Caco-2 (cell line): ENCODE results near the gene CDHR5. TPM values are rescaled to one million over a fixed set of nuclear protein-coding genes. Genes with fewer than 3 reads are reported as not detected.
A peak's percentile ranks its signal among the peaks of the same experiment; 100 is the strongest.

ENCODE experiments used
- BruUV-seq: library from RNA; stranded (reverse); fragments of 400-500 nt; replicated peaks from 2 replicates; lab custom pipeline; 2021; lab: Mats Ljungman, UMichigan
- CTCF ChIA-PET: fragments of 300-600 bp; sonication (Branson Sonifier 250); formaldehyde crosslinking; loops from one replicate; lab custom pipeline; 2022; ENCODE audit warnings: antibody characterized with exemption; lab: Charles Lee
- POLR2A ChIA-PET: fragments of 300-600 bp; sonication (Branson Sonifier 250); formaldehyde crosslinking; loops from one replicate; lab custom pipeline; 2022; ENCODE audit warnings: antibody characterized with exemption; lab: Charles Lee
- DNase-seq, 2 experiments: peaks; one replicate each; pipeline versions ENCODE4 v3.0.0 to v3.0.0-alpha.2; 2020 to 2022
- H3K27me3 ChIP-seq: replicated peaks from 2 replicates; pipeline ENCODE4 v1.6.0; 2011; ENCODE audit warnings: low read length; ENCODE audit not compliant: control insufficient read depth, insufficient read depth
- H3K36me3 ChIP-seq: 2 replicates; pipeline ENCODE4 v1.5.1; 2011; ENCODE audit warnings: low read length; ENCODE audit not compliant: control insufficient read depth, insufficient read depth
- H3K4me1 ChIP-seq: fragments of 250-450 bp; sonication (Bioruptor Pico); 2 replicates; pipeline ENCODE4 v1.5.1; 2020; ENCODE audit warnings: mild to moderate bottlenecking
- H3K4me3 ChIP-seq: 2 replicates; pipeline ENCODE4 v1.5.1; 2011; ENCODE audit warnings: low read depth, mild to moderate bottlenecking, control low read depth, low read length
- H3K9me3 ChIP-seq: fragments of 250-450 bp; sonication (Bioruptor Pico); 2 replicates; pipeline ENCODE4 v1.5.1; 2020; ENCODE audit warnings: mild to moderate bottlenecking, moderate library complexity
- H3K27ac Mint-ChIP-seq: one replicate; pipeline ENCODE4 v1.8.0; 2022; ENCODE audit warnings: mixed read lengths; ENCODE audit not compliant: unreplicated experiment
- H3K27me3 Mint-ChIP-seq: one replicate; pipeline ENCODE4 v1.8.0; 2022; ENCODE audit warnings: mixed read lengths; ENCODE audit not compliant: insufficient read depth, unreplicated experiment
- H3K36me3 Mint-ChIP-seq: one replicate; pipeline ENCODE4 v1.8.0; 2022; ENCODE audit warnings: mild to moderate bottlenecking, mixed read lengths; ENCODE audit not compliant: insufficient read depth, unreplicated experiment
- H3K4me1 Mint-ChIP-seq: one replicate; pipeline ENCODE4 v1.8.0; 2022; ENCODE audit warnings: low read depth, mixed read lengths; ENCODE audit not compliant: unreplicated experiment
- H3K4me3 Mint-ChIP-seq: one replicate; pipeline ENCODE4 v1.8.0; 2022; ENCODE audit warnings: mild to moderate bottlenecking, moderate library complexity, mixed read lengths; ENCODE audit not compliant: unreplicated experiment
- H3K9me3 Mint-ChIP-seq: one replicate; pipeline ENCODE4 v1.8.0; 2022; ENCODE audit warnings: mixed read lengths; ENCODE audit not compliant: unreplicated experiment
- CTCF ChIP-seq, 2 experiments: fragments of 200-600 bp in 1 of 2; IDR thresholded peaks; 1 replicate in 1 of 2; 2 replicates in 1 of 2; pipeline versions ENCODE4 v1.5.1 to v1.8.0; 2011 to 2022; ENCODE audit warnings: antibody characterized with exemption in 1 of 2, control low read depth in 1 of 2, inconsistent platforms in 1 of 2, low read depth in 1 of 2, low read length in 1 of 2, mild to moderate bottlenecking in 1 of 2, moderate library complexity in 1 of 2; ENCODE audit not compliant: insufficient read depth in 1 of 2, severe bottlenecking in 1 of 2, unreplicated experiment in 1 of 2
- intact Hi-C: fragments of 100-400 bp; cut with micrococcal nuclease; formaldehyde crosslinking; loops from one replicate; pipeline ENCODE4 v1.10.0; 2022; ENCODE audit not compliant: unreplicated experiment
- microRNA-seq: library from miRNA; unstranded; fragments of <30 nt; microRNA quantifications from one replicate; pipeline ENCODE4 v1.2.0, GENCODE V29; 2022
- total RNA-seq: library from RNA; stranded (reverse); gene quantifications from 2 replicates; pipeline ENCODE4 v1.2.3, GENCODE V29; 2022

The CDHR5 gene
- total RNA-seq, 1 experiment from 2014 or later, result 42.0 TPM

DNA sequence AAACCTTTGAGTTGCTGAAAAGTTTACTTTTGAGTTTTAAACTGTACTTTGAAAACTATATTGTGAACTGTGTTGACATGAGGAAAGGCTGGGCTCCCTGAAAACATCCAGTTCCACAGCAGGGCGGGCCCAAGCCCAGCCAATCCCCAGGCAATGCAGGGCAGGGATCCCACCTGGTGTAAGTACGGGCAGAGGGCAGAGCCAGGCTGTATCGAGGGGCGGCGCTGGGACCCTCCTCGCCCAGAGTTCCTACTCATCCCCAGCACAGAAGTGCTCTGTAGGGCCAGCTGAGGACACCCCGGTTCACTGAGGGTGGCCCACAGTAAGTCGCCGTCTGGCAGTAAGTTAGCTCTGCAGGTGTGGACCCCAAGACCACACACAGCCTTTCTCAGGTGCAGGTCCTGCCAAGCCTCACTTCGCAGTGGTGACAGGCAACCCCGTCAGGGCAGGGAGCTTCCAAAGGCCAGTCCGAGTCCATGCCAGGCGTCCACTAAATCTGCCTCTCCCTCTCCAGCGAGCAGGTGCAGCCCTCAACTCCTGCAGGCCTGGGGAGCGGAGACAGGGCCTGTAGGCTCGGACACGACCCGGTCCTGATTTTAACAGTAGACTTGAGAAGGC is 57.6 kb downstream of the CDHR5 start:
- no peaks in the 10 kb centered on the region for H3K27me3 Mint-ChIP-seq
- peak overlapping the region; percentile 99 for H3K4me3 ChIP-seq
- H3K4me1 ChIP-seq, result peaks cover 60% of the 10 kb centered on the region
- H3K4me3 Mint-ChIP-seq, result peak overlapping the region; percentile 74
- ChIA-PET CTCF (no interaction called here), POLR2A (interaction anchor here (0.7 kb wide), 1 partner anchor 125 kb away, joined by 3 read pairs; no protein-coding TSS in a partner anchor)
- peaks cover 48% of the 10 kb centered on the region for H3K36me3 Mint-ChIP-seq
- peak overlapping the region; percentile 45 for H3K27ac Mint-ChIP-seq
- H3K27me3 ChIP-seq, result no peaks in the 10 kb centered on the region
- H3K4me1 Mint-ChIP-seq, result peaks cover 6% of the 10 kb centered on the region
- DNase-seq, result no peak
- peaks cover 7% of the 10 kb centered on the region for H3K36me3 ChIP-seq
- no peak for TF ChIP-seq CTCF (IDR thresholded peaks at IDR 0.05; ENCODE audit: insufficient read depth in 1 of 2, low read depth in 1 of 2, low read length in 1 of 2, severe bottlenecking in 1 of 2, unreplicated experiment in 1 of 2)
- intact Hi-C loops, result loop anchor here (5.0 to 10.0 kb wide), 2 partner anchors 50 to 128 kb away; partner anchors contain the start of genes DEAF1, IRF7 and TMEM80
- no TSS peak for BruUV-seq
- no peaks in the 10 kb centered on the region for H3K9me3 Mint-ChIP-seq
- H3K9me3 ChIP-seq, result no peaks in the 10 kb centered on the region

Small RNAs within 50 kb of the gene (microRNA-seq; reads per million reads assigned to microRNA genes)
- 435 reads per million, percentile 81 among the genes with 10 or more reads in this experiment for gene MIR210

Other genes starting within 250 kb of the CDHR5 start
- 143 and 149 TPM in 2 replicates for gene PKP3, start 230.7 kb downstream of the CDHR5 start, total RNA-seq
- 119 and 124 TPM in 2 replicates for gene SIGIRR, start 210.0 kb downstream of the CDHR5 start, total RNA-seq
- 85.5 and 92.6 TPM in 2 replicates for gene ANO9, start 182.9 kb downstream of the CDHR5 start, total RNA-seq
- 40.6 and 44.3 TPM in 2 replicates for gene PTDSS2, start 174.7 kb downstream of the CDHR5 start, total RNA-seq
- 134 and 136 TPM in 2 replicates for gene RNH1, start 117.7 kb downstream of the CDHR5 start, total RNA-seq
- 60.2 and 69.0 TPM in 2 replicates for gene HRAS, start 89.4 kb downstream of the CDHR5 start, total RNA-seq
- gene LRRC56, start 87.4 kb downstream of the CDHR5 start, total RNA-seq, result 4.3 and 4.4 TPM in 2 replicates
- 11.9 and 13.8 TPM in 2 replicates for gene LMNTD2, start 64.2 kb downstream of the CDHR5 start, total RNA-seq
- 61.1 and 65.5 TPM in 2 replicates for gene RASSF7, start 64.0 kb downstream of the CDHR5 start, total RNA-seq
- 43.9 and 46.8 TPM in 2 replicates for gene PHRF1, start 48.5 kb downstream of the CDHR5 start, total RNA-seq
- 27.2 and 31.2 TPM in 2 replicates for gene IRF7, start 9.0 kb downstream of the CDHR5 start, total RNA-seq
- not detected in 2 replicates for gene SCT, start 2.2 kb upstream of the CDHR5 start, total RNA-seq
- 1.0 and 1.1 TPM in 2 replicates for gene DRD4, start 12.3 kb upstream of the CDHR5 start, total RNA-seq
- gene DEAF1, start 70.3 kb upstream of the CDHR5 start, total RNA-seq, result 50.6 and 56.6 TPM in 2 replicates
- 70.3 and 74.7 TPM in 2 replicates for gene TMEM80, start 70.9 kb upstream of the CDHR5 start, total RNA-seq
- 203 and 224 TPM in 2 replicates for gene EPS8L2, start 81.3 kb upstream of the CDHR5 start, total RNA-seq
- 293 and 300 TPM in 2 replicates for gene TALDO1, start 122.5 kb upstream of the CDHR5 start, total RNA-seq
- 85.0 and 91.5 TPM in 2 replicates for gene GATD1, start 152.5 kb upstream of the CDHR5 start, total RNA-seq
- gene CEND1, start 165.1 kb upstream of the CDHR5 start, total RNA-seq, result not detected in 2 replicates
- 31.8 and 37.6 TPM in 2 replicates for gene SLC25A22, start 173.3 kb upstream of the CDHR5 start, total RNA-seq
- gene PIDD1, start 180.3 kb upstream of the CDHR5 start, total RNA-seq, result 21.3 and 25.3 TPM in 2 replicates
- 2,622 and 2,843 TPM in 2 replicates for gene RPLP2, start 185.0 kb upstream of the CDHR5 start, total RNA-seq
- gene PNPLA2, start 194.0 kb upstream of the CDHR5 start, total RNA-seq, result 84.7 and 93.6 TPM in 2 replicates
- 15.4 and 16.3 TPM in 2 replicates for gene CRACR2B, start 203.0 kb upstream of the CDHR5 start, total RNA-seq
- gene CD151, start 208.0 kb upstream of the CDHR5 start, total RNA-seq, result 268 and 302 TPM in 2 replicates
- 139 and 141 TPM in 2 replicates for gene POLR2L, start 217.6 kb upstream of the CDHR5 start, total RNA-seq
- 84.5 and 95.9 TPM in 2 replicates for gene TSPAN4, start 217.9 kb upstream of the CDHR5 start, total RNA-seq